ENCODE results near the gene DEDD. TPM values are rescaled to one million over a fixed set of nuclear protein-coding genes. Genes with fewer than 3 reads are reported as not detected.

DEDD gene
- total and polyA plus RNA-seq, 2 of the 13 experiments (the other 11 are each of a cell fraction or from before 2014, with no cell fraction given) = 12.6 to 27.8 TPM

DNA sequence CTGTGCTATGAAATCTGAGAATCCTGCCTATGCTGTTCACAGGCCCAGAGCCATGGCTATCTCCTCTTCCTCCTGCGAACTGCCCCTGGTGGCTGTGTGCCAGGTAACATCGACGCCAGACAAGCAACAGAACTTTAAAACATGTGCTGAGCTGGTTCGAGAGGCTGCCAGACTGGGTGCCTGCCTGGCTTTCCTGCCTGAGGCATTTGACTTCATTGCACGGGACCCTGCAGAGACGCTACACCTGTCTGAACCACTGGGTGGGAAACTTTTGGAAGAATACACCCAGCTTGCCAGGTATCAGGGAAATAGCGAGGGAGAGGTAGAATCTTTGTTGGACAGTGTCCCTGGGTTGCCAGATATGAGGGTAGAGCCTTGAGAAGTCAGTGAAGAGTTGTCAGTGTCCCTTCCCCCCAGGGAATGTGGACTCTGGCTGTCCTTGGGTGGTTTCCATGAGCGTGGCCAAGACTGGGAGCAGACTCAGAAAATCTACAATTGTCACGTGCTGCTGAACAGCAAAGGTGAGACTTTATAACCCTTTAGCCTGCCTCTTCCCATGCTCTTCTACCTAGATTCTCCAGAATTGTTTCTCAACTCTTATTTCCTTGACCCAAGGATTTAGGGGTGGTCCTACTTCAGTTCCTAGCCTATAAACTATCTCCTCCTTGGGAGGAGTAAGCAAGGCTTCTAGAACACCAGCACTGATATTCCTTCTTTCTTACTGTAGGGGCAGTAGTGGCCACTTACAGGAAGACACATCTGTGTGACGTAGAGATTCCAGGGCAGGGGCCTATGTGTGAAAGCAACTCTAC is 13.2 kb downstream of the DEDD start:
- ATAC-seq (peak; percentile 24), FAIRE-seq (peak; percentile 40)

More for the DNA sequence above, 13.2 kb downstream of the DEDD start:
- H4K20me1 ChIP-seq (ENCODE audit: insufficient read depth, low read length) = peaks cover 4% of the 10 kb centered on the region; the same call in 1 of the 2 replicates
- POLR2A ChIA-PET = no interaction called here
- H3K4me2 ChIP-seq (ENCODE audit: low read depth, low read length) = peak overlapping the region; percentile 98
- H2AFZ ChIP-seq (ENCODE audit: low read length) = no peak overlapping the region
- peak overlapping the region; percentile 96 for H3K9ac ChIP-seq (ENCODE audit: insufficient read depth, low read depth, low read length)
- CTCF ChIA-PET (ENCODE audit: low intra/inter-chr PET ratio, low total read pairs) = no interaction called here
- intact Hi-C loops (cut with micrococcal nuclease; ENCODE audit: unreplicated experiment) = no loop called here
- 57% methylated on average over 10 of the region's 10 CpGs for WGBS (ENCODE audit: low lambda C conversion rate)
- no peaks in the 10 kb centered on the region for H3K9me3 ChIP-seq (ENCODE audit: low read length)
- no TSS peak for BruUV-seq (replicated peaks)
- H3K27ac ChIP-seq (ENCODE audit: extremely low read length, insufficient read depth, low read length) = peak overlapping the region; percentile 88
- TF ChIP-seq ZBTB1 (CRISPR knock-in tag; IDR thresholded peaks at IDR 0.05; ENCODE audit: borderline replicate concordance) (no peak), KDM2A (CRISPR knock-in tag; IDR thresholded peaks at IDR 0.05; ENCODE audit: borderline replicate concordance, low read depth) (peak; percentile 23; the same call in 1 of the 2 replicates), RAD21 (CRISPR knock-in tag; IDR thresholded peaks at IDR 0.05) (0 out of 2 replicates have a peak, but pooled peaks have one; percentile 9), ZNF562 (CRISPR knock-in tag; IDR thresholded peaks at IDR 0.05; ENCODE audit: borderline replicate concordance) (no peak), ZEB1 (IDR thresholded peaks at IDR 0.05; ENCODE audit: insufficient replicate concordance, low read depth) (no peak), PCBP1 (IDR thresholded peaks at IDR 0.05; ENCODE audit: borderline replicate concordance, low read depth, low read length) (no peak), MED1 (CRISPR knock-in tag; IDR thresholded peaks at IDR 0.05) (no peak), GABPA (IDR thresholded peaks at IDR 0.05; ENCODE audit: low read depth, low read length) (no peak), GABPA (CRISPR knock-in tag; IDR thresholded peaks at IDR 0.05; ENCODE audit: low read depth) (peak; percentile 15), NFATC3 (CRISPR knock-in tag; IDR thresholded peaks at IDR 0.05) (no peak), ZNF768 (CRISPR knock-in tag; IDR thresholded peaks at IDR 0.05) (peak; percentile 33; the same call in 1 of the 2 replicates), ATF7 (IDR thresholded peaks at IDR 0.05) (no peak), ATF7 (CRISPR knock-in tag; IDR thresholded peaks at IDR 0.05) (no peak)
- TF ChIP-seq, protein P1, sequence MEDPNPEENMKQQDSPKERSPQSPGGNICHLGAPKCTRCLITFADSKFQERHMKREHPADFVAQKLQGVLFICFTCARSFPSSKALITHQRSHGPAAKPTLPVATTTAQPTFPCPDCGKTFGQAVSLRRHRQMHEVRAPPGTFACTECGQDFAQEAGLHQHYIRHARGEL (CRISPR knock-in tag; IDR thresholded peaks at IDR 0.05) = no peak
- TF ChIP-seq, protein P2, sequence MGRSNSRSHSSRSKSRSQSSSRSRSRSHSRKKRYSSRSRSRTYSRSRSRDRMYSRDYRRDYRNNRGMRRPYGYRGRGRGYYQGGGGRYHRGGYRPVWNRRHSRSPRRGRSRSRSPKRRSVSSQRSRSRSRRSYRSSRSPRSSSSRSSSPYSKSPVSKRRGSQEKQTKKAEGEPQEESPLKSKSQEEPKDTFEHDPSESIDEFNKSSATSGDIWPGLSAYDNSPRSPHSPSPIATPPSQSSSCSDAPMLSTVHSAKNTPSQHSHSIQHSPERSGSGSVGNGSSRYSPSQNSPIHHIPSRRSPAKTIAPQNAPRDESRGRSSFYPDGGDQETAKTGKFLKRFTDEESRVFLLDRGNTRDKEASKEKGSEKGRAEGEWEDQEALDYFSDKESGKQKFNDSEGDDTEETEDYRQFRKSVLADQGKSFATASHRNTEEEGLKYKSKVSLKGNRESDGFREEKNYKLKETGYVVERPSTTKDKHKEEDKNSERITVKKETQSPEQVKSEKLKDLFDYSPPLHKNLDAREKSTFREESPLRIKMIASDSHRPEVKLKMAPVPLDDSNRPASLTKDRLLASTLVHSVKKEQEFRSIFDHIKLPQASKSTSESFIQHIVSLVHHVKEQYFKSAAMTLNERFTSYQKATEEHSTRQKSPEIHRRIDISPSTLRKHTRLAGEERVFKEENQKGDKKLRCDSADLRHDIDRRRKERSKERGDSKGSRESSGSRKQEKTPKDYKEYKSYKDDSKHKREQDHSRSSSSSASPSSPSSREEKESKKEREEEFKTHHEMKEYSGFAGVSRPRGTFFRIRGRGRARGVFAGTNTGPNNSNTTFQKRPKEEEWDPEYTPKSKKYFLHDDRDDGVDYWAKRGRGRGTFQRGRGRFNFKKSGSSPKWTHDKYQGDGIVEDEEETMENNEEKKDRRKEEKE (IDR thresholded peaks at IDR 0.05) = no peak
- TF ChIP-seq, protein P3, sequence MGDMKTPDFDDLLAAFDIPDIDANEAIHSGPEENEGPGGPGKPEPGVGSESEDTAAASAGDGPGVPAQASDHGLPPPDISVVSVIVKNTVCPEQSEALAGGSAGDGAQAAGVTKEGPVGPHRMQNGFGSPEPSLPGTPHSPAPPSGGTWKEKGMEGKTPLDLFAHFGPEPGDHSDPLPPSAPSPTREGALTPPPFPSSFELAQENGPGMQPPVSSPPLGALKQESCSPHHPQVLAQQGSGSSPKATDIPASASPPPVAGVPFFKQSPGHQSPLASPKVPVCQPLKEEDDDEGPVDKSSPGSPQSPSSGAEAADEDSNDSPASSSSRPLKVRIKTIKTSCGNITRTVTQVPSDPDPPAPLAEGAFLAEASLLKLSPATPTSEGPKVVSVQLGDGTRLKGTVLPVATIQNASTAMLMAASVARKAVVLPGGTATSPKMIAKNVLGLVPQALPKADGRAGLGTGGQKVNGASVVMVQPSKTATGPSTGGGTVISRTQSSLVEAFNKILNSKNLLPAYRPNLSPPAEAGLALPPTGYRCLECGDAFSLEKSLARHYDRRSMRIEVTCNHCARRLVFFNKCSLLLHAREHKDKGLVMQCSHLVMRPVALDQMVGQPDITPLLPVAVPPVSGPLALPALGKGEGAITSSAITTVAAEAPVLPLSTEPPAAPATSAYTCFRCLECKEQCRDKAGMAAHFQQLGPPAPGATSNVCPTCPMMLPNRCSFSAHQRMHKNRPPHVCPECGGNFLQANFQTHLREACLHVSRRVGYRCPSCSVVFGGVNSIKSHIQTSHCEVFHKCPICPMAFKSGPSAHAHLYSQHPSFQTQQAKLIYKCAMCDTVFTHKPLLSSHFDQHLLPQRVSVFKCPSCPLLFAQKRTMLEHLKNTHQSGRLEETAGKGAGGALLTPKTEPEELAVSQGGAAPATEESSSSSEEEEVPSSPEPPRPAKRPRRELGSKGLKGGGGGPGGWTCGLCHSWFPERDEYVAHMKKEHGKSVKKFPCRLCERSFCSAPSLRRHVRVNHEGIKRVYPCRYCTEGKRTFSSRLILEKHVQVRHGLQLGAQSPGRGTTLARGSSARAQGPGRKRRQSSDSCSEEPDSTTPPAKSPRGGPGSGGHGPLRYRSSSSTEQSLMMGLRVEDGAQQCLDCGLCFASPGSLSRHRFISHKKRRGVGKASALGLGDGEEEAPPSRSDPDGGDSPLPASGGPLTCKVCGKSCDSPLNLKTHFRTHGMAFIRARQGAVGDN (CRISPR knock-in tag; IDR thresholded peaks at IDR 0.05) = peak; percentile 50
- H3K4me3 ChIP-seq (replicated peaks in 1 of 3; ENCODE audit: insufficient read depth in 1 of 3, low read depth in 2 of 3, low read length in 3 of 3) = peak overlapping the region; percentile 95 to 99 (median 96); a peak in 5 of 6 replicates
- H3K4me1 ChIP-seq (ENCODE audit: insufficient read depth, low read length) = peaks cover 44% of the 10 kb centered on the region
- H3K36me3 ChIP-seq (replicated peaks in 1 of 2; ENCODE audit: control insufficient read depth in 1 of 2, insufficient read depth in 2 of 2, low read length in 2 of 2) = peaks cover 18 to 46% of the 10 kb centered on the region in 2 experiments
- H3K79me2 ChIP-seq (ENCODE audit: insufficient read depth, low read length) = peaks cover 50% of the 10 kb centered on the region
- in situ Hi-C loops (cut with HindIII; ENCODE audit: extremely low pct_ligation_motif_present, low pct_unique_long_range_greater_than_20kb) = no loop called here
- DNase-seq (ENCODE audit: low spot score) = no peak
- H3K27me3 ChIP-seq (ENCODE audit: control insufficient read depth in 1 of 2, insufficient read depth in 2 of 2, low read length in 2 of 2) = no peaks in the 10 kb centered on the region; a peak in 1 of 5 replicates

Measured in HepG2 (cell line).